Transverse colon (tissue), 4 donors: ENCODE results near the gene UBE2E2. TPM values are rescaled to one million over a fixed set of nuclear protein-coding genes. Genes with fewer than 3 reads are reported as not detected.

ENCODE experiments used
- DNase-seq: peaks from one replicate; pipeline ENCODE4 v3.0.0-alpha.2; 2019
- H3K27ac ChIP-seq, 4 donors: fragments of 200-600 bp; sonication (generic); 2 replicates each; pipeline ENCODE4 v1.5.1; 2016 to 2018; ENCODE audit warnings: inconsistent platforms in 4 of 4
- H3K27me3 ChIP-seq: fragments of 200-600 bp; sonication (generic); 2 replicates; pipeline ENCODE4 v1.5.1; 2017; ENCODE audit warnings: inconsistent platforms
- H3K36me3 ChIP-seq, 4 donors: fragments of 200-600 bp; sonication (generic); 2 replicates each; pipeline ENCODE4 v1.5.1; 2017 to 2019; ENCODE audit warnings: inconsistent platforms in 4 of 4
- H3K4me1 ChIP-seq, 4 donors: fragments of 200-600 bp; sonication (generic); 2 replicates each; pipeline ENCODE4 v1.5.1; 2017 to 2020; ENCODE audit warnings: inconsistent platforms in 4 of 4
- H3K4me3 ChIP-seq, 4 donors: fragments of 200-600 bp; sonication (generic); 1 replicate in 1 of 4; 2 replicates in 3 of 4; pipeline versions ENCODE4 v1.5.1 to v1.6.1; 2017 to 2019; ENCODE audit warnings: inconsistent platforms in 4 of 4
- H3K9me3 ChIP-seq, 2 donors: fragments of 200-600 bp; sonication (generic); 2 replicates each; pipeline ENCODE4 v1.5.1; 2017 to 2019; ENCODE audit warnings: inconsistent platforms in 2 of 2
- EP300 ChIP-seq: sonication (generic); formaldehyde crosslinking; IDR thresholded peaks from one replicate; pipeline ENCODE4 v1.6.1; 2017; ENCODE audit warnings: antibody characterized with exemption, low read depth
- POLR2A ChIP-seq: fragments of 450-650 bp; IDR thresholded peaks from one replicate; pipeline ENCODE4 v1.6.1; 2016; ENCODE audit warnings: antibody characterized with exemption, mild to moderate bottlenecking, moderate library complexity
- POLR2AphosphoS5 ChIP-seq, 3 donors: sonication (generic); formaldehyde crosslinking; IDR thresholded peaks; one replicate each; pipeline ENCODE4 v1.6.1; 2016; ENCODE audit warnings: antibody characterized with exemption in 3 of 3
- WGBS, 2 donors: methylation state at CpG; one replicate each; pipeline ENCODE4 v1.1.5; 2018; ENCODE audit warnings: low coverage in 1 of 2; 5-methylcytosine and 5-hydroxymethylcytosine counted together
- in situ Hi-C, 4 donors: fragments of 200-750 bp; cut with MboI; loops; one replicate each; pipeline versions ENCODE4 v1.15.0 to v1.15.1; 2017; ENCODE audit warnings: low sequenced_read_pairs in 3 of 4, low pct_ligation_motif_present in 1 of 4, low pct_unique_long_range_greater_than_20kb in 1 of 4
- intact Hi-C: fragments of 100-400 bp; cut with DNase I; formaldehyde crosslinking; loops from one replicate; pipeline ENCODE4 v1.15.1; 2023; ENCODE audit warnings: low total_unique reads
- total RNA-seq, 4 donors: library from RNA; depleted of rRNA; stranded (reverse); fragments of >200 nt; gene quantifications; one replicate each; pipeline ENCODE4 v1.1.0, GENCODE V29; 2016
- TF ChIP-seq, protein P1 (sequence below), 5 experiments: fragments of 200-600 bp in 3 of 5; fragments of 450-650 bp in 2 of 5; sonication (generic) in 3 of 5; IDR thresholded peaks; 1 replicate in 2 of 5; 2 replicates in 3 of 5; pipeline ENCODE4 v1.5.1; 2016 to 2017; ENCODE audit warnings: antibody characterized with exemption in 5 of 5, inconsistent platforms in 3 of 5, mild to moderate bottlenecking in 2 of 5, moderate library complexity in 1 of 5

Gene UBE2E2
- total RNA-seq, 4 donors from 2014 or later, result 5.4 to 133 (median 7.6) TPM

DNA sequence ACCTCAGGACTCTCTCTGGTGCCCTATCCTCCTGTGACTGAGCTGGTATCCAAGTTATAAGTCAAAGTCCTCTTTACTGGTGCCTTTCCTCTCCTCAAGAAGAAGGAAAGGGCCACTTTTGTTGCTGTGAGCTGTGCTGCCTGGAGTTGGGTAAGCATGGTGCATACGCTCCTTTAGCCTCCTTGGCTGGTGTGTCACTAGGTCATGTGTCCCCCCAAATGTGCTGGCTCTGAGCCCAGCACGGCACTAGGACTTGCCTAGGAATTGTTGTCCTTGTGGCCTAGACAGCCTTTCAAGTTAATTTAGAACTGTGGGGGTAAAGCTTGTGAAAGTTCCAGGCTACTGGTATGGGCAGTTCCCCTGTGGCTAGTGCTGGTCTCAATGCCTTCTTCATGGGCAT, 113.8 kb downstream of the UBE2E2 start:
- H3K27me3 ChIP-seq, result no peaks in the 10 kb centered on the region
- DNase-seq, result no peak
- 87% methylated on average over 2 of the region's 2 CpGs; no CpG with 5 or more reads in 1 of the 2 donors for WGBS, 2 donors
- H3K9me3 ChIP-seq, result no peaks in the 10 kb centered on the region
- TF ChIP-seq POLR2AphosphoS5 (IDR thresholded peaks at IDR 0.05) (no peak), EP300 (no peak), POLR2A (no peak)
- TF ChIP-seq, protein P1, sequence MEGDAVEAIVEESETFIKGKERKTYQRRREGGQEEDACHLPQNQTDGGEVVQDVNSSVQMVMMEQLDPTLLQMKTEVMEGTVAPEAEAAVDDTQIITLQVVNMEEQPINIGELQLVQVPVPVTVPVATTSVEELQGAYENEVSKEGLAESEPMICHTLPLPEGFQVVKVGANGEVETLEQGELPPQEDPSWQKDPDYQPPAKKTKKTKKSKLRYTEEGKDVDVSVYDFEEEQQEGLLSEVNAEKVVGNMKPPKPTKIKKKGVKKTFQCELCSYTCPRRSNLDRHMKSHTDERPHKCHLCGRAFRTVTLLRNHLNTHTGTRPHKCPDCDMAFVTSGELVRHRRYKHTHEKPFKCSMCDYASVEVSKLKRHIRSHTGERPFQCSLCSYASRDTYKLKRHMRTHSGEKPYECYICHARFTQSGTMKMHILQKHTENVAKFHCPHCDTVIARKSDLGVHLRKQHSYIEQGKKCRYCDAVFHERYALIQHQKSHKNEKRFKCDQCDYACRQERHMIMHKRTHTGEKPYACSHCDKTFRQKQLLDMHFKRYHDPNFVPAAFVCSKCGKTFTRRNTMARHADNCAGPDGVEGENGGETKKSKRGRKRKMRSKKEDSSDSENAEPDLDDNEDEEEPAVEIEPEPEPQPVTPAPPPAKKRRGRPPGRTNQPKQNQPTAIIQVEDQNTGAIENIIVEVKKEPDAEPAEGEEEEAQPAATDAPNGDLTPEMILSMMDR (IDR thresholded peaks at IDR 0.05), result no peak
- no peak overlapping the region for H3K27ac ChIP-seq
- no peak overlapping the region for H3K4me3 ChIP-seq
- in situ Hi-C loops (no loop called here), intact Hi-C loops (no loop called here)
- H3K4me1 ChIP-seq, result no peaks in the 10 kb centered on the region
- H3K36me3 ChIP-seq, result no peaks in the 10 kb centered on the region

DNA sequence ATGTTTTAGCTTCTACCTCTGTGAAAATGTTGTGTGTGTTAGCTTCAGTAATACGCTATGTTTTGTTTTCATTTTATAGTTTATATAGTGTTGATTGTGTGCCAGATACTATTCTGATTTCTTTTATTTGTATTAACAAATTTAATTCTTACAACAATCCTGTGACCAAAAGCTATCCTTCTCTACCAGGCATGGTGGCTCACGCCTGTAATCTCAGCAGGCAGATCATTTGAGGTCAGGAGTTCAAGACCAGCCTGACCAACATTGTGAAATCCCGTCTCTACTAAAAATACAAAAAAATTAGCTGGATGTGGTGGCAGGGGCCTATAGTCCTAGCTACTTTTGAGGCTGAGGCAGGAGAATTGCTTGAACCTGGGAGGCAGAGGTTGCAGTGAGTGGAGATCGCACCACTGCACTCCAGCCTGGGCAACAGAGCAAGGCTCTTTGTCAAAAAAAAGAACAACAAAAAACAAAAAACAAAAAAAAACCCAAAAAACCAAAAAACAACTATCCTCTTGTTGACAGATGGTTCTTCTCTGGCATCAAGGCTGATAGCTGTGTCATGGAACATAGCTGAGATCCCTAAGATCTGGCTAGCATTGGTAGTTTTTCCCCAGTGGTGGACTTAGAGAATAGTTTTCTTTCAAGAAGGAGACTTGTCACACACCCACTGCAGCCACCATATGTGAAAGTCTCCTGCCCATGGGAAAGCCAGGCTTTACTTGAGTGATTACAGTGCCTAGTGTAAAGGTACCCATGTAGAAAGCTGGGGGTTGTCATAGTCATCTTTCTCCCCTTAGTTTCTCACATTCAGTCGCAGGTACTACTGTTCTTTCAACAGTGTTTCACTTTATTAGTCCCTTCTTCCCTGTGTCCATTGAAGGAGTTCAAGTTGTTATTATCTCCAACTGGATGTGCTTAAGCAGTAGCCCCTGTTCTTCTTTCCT, 116.5 kb downstream of the UBE2E2 start:
- intact Hi-C loops, result no loop called here

DNA sequence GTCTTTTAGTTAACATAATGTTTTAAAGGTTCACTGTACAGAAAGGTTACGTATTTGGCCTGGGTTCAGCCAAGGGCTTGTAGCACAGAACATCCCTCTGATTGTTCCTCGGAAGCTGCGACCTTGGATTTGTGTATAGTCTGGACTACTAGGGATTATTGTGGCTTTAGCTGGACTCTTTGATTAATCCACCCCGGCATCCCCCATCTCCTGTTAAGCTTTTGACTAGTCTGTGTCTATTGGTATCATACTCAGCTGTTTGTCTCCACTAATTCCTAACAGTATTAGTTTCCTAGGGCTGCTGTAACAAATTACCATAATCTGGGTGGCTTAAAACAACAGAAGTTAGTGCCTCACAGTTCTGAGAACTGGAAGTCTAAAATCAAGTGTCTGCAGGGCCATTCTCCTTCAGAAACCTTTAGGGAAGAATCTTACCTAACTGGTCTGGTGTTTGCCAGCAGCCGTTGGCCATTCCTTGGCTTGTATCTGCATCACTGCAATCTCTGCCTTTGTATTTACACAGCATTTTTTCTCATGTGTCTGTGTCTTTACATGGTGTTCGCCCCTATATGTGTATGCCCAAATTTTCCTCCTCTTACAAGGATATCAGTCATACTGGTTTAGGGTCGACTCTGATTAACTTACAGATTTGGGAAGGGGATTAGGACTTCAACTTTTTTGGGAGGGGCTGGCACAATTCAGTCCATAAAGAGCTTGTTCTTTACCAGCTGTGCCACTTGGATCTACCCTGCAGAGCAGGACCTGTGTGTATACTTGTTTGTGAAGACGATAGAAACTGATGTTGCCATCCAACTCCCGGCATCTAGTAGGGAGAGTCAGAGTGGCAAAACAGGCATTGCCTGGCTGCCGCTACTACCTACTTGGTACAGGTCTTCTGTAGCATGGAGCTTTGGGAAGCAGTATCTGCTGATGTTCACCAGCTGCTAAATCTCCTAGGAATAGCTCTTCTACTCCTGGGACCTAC, 117.8 kb downstream of the UBE2E2 start:
- no peak for DNase-seq
- Histone ChIP-seq H3K27me3 (no peaks in the 10 kb centered on the region), H3K36me3 (no peaks in the 10 kb centered on the region), H3K9me3 (no peaks in the 10 kb centered on the region), H3K4me1 (peaks cover 0 to 11% (median 1%) of the 10 kb centered on the region in 4 donors), H3K4me3 (no peak overlapping the region), H3K27ac (no peak overlapping the region)
- WGBS, 2 donors, result 87 to 92% methylated on average over 4 to 10 of the region's 10 CpGs
- in situ Hi-C loops (no loop called here), intact Hi-C loops (no loop called here)
- no peak for TF ChIP-seq POLR2A
- TF ChIP-seq, protein P1 (IDR thresholded peaks at IDR 0.05), result no peak
- no peak for TF ChIP-seq EP300
- TF ChIP-seq POLR2AphosphoS5 (IDR thresholded peaks at IDR 0.05), result no peak

More for the DNA sequence above, 116.5 kb downstream of the UBE2E2 start:
- Histone ChIP-seq H3K36me3 (no peaks in the 10 kb centered on the region), H3K4me3 (no peak overlapping the region), H3K27me3 (no peaks in the 10 kb centered on the region), H3K4me1 (peaks cover 0 to 5% (median 0%) of the 10 kb centered on the region in 4 donors), H3K9me3 (no peaks in the 10 kb centered on the region), H3K27ac (no peak overlapping the region)
- DNase-seq, result no peak
- in situ Hi-C loops, result no loop called here
- TF ChIP-seq POLR2A (no peak), EP300 (no peak), POLR2AphosphoS5 (IDR thresholded peaks at IDR 0.05) (no peak)
- TF ChIP-seq, protein P1 (IDR thresholded peaks at IDR 0.05), result no peak
- 72 to 79% methylated on average over 4 to 5 of the region's 5 CpGs for WGBS, 2 donors

DNA sequence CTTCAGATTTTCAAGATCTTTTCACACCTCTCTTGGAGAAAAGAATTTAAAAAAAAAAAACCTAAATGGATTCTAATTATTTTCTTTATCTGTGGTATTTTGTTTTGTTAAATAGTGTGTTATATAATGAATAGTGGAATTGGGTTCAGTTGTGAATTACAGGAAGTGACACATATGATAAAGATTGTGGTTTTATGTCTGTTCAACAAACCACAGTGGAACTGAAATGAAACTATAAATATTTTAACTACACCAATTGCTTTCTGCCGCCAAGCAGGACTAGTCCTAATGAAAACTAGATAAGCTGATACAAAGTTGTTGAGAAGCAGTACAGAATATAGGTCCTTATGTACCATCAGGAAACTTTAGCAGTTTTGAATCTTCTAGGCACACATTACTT, 121.6 kb downstream of the UBE2E2 start:
- TF ChIP-seq POLR2A (no peak), POLR2AphosphoS5 (IDR thresholded peaks at IDR 0.05) (no peak), EP300 (no peak)
- TF ChIP-seq, protein P1 (IDR thresholded peaks at IDR 0.05), result no peak
- intact Hi-C loops, result no loop called here
- in situ Hi-C loops, result no loop called here
- no peak overlapping the region for H3K4me3 ChIP-seq
- H3K36me3 ChIP-seq, result no peaks in the 10 kb centered on the region
- 28 to 56% methylated on average over 1 of the region's 1 CpG for WGBS, 2 donors
- peaks cover 0 to 11% (median 1%) of the 10 kb centered on the region in 4 donors for H3K4me1 ChIP-seq
- no peaks in the 10 kb centered on the region for H3K9me3 ChIP-seq
- H3K27ac ChIP-seq, result no peak overlapping the region
- no peak for DNase-seq
- no peaks in the 10 kb centered on the region for H3K27me3 ChIP-seq
